Upper lobe of left lung (tissue), 4 donors: Measurements from ENCODE around the gene TPGS1.

Experiments used
- CTCF ChIP-seq, 6 experiments: fragments of 450-650 bp in 4 of 6; fragments of 200-600 bp in 2 of 6; sonication (generic) in 2 of 6; IDR thresholded peaks; one replicate each; pipeline ENCODE4 v1.5.1; 2016 to 2019; ENCODE audit warnings: antibody characterized with exemption in 6 of 6
- POLR2A ChIP-seq, 4 donors: fragments of 450-650 bp; IDR thresholded peaks; one replicate each; pipeline ENCODE4 v1.5.1; 2016 to 2017; ENCODE audit warnings: antibody characterized with exemption in 4 of 4, mild to moderate bottlenecking in 2 of 4

DNA sequence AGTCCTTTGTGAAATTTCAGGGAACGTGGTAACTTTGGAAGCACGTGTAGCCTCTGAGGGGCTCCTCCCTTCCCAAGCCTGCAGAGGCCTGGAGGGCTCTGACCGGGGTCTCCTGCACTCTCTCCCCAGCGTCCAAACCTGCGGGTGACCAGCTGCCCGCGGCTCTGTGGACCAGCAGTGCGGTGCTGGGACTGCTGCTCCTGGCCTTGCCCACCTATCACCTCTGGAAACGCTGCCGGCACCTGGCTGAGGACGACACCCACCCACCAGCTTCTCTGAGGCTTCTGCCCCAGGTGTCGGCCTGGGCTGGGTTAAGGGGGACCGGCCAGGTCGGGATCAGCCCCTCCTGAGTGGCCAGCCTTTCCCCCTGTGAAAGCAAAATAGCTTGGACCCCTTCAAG lies 2.7 kb upstream of the TPGS1 start:
- TF ChIP-seq CTCF (IDR thresholded peaks at IDR 0.05) (no peak), POLR2A (IDR thresholded peaks at IDR 0.05) (no peak)
